ENCODE measurements around the gene NUP62.

DNA sequence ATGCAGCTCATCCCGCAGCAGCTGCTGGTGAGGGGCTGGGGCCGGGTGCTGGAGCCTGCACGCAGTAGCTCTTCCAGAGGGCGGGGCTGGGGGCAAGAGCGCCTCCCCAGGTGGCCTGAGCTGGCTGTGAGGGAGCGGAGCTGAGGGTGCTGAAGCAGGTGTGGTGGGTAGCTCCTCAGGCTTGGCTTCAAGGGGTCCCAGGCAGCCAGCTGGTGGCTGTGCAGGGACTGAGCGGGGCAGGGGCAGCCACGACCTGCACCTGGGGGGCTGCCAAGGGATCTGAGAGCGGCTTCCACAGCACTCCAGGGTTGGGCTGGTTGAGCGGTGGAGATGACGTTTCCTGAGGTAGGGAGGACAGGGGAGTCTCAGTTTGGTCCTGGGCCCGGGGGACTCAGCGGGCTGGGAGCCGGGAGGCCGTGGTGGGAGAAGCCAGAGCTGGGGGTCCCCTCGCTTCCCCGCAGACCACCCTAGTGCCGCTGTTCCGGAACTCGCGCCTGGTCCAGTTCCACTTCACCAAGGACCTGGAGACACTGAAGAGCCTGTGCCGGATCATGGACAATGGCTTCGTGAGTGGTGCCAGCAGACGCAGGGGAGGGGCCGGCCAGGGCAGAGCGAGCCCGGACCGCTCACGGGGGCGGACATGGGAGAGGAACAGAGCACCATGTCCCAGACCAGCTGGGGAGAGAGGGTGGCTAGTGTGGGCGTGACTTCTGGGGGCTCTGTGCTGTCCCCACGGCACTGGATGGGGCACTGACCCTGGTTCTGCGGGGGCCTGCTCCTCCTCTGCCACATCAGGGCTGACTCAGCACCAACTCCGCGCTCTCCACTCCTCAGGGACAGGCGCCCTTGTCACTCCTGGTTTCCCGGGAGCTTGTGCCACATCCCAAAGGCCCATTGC lies 71.0 kb downstream of the NUP62 start:
- TF ChIP-seq, protein P1, sequence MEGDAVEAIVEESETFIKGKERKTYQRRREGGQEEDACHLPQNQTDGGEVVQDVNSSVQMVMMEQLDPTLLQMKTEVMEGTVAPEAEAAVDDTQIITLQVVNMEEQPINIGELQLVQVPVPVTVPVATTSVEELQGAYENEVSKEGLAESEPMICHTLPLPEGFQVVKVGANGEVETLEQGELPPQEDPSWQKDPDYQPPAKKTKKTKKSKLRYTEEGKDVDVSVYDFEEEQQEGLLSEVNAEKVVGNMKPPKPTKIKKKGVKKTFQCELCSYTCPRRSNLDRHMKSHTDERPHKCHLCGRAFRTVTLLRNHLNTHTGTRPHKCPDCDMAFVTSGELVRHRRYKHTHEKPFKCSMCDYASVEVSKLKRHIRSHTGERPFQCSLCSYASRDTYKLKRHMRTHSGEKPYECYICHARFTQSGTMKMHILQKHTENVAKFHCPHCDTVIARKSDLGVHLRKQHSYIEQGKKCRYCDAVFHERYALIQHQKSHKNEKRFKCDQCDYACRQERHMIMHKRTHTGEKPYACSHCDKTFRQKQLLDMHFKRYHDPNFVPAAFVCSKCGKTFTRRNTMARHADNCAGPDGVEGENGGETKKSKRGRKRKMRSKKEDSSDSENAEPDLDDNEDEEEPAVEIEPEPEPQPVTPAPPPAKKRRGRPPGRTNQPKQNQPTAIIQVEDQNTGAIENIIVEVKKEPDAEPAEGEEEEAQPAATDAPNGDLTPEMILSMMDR (IDR thresholded peaks at IDR 0.05), result no peak
- no peak for TF ChIP-seq EP300 (IDR thresholded peaks at IDR 0.05)
